ENCODE data around the gene OGFOD3.

The OGFOD3 gene

GRCh38 chr17:82370471-82371332, 47.7 kb downstream of the OGFOD3 start:
- no peak overlapping the region for H3K27ac ChIP-seq
- TF ChIP-seq CTCF (conservative IDR thresholded peaks at IDR 0.05) (no peak), ZFX (IDR thresholded peaks at IDR 0.05) (no peak)

- TF ChIP-seq CTCF (conservative IDR thresholded peaks at IDR 0.05) (no peak), ZFX (IDR thresholded peaks at IDR 0.05) (no peak)
- no peak overlapping the region for H3K27ac ChIP-seq
Measured at GRCh38 chr17:82369211-82369610, 49.2 kb downstream of the OGFOD3 start.

DNA sequence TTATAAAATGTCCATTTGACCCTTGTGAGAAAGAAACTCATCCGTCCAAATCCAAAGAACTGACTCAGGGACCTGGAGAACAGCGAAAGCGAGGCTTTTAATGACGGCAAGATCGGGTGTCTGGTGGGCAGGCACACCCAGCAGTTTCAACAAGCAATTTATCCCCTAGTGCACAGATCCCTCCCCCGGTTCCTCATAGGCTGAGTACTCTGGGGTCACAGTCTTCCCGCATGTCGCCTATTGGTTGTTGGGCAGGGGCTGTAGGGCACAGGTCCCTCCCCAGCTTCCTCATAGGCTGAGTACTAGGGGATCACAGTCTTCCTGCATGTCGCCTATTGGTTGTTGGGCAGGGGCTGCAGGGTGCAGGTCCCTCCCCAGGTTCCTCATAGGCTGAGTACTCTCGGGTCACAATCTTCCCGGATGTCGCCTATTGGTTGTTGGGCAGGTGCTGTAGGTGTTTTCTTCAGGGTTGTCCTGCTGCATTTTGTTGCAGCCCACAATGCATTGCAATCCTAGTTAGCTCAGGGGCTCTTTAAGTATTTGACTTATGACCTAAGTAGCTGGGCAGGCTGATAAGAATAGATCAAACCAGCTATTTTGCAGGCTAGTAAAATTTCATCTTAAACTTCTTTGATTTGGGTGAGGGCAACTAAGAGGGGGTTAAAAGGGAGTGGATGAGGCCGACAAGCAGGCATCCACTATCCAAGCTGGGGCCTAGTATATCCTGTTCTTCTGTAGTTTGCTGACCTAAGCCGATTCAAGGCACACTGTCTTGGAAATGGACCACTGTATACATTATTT, 50.5 kb downstream of the OGFOD3 start:
- no peak for TF ChIP-seq CTCF (conservative IDR thresholded peaks at IDR 0.05)
- TF ChIP-seq ZFX (IDR thresholded peaks at IDR 0.05), result no peak
- no peak overlapping the region for H3K27ac ChIP-seq

DNA sequence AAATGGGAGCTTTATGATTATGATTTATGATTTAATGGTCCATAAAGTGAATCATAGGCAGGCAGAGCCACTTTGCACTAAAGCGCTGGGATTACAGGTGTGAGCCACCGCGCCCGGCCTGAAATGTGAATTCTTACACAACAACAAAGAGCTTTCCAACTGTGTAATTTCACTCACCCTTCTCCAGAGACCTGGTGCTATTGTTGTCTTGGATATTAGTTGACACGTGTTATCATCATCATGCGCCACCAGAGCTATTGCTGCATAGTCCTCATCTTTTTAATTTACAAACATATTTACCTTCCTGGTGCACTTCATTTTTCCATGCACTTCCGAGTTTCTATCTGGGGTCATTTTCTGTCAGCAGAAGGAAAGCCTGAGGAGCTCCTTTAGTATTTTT, 51.6 kb downstream of the OGFOD3 start:
- H3K27ac ChIP-seq, result no peak overlapping the region
- no peak for TF ChIP-seq ZFX (IDR thresholded peaks at IDR 0.05)
- TF ChIP-seq CTCF (conservative IDR thresholded peaks at IDR 0.05), result no peak

DNA sequence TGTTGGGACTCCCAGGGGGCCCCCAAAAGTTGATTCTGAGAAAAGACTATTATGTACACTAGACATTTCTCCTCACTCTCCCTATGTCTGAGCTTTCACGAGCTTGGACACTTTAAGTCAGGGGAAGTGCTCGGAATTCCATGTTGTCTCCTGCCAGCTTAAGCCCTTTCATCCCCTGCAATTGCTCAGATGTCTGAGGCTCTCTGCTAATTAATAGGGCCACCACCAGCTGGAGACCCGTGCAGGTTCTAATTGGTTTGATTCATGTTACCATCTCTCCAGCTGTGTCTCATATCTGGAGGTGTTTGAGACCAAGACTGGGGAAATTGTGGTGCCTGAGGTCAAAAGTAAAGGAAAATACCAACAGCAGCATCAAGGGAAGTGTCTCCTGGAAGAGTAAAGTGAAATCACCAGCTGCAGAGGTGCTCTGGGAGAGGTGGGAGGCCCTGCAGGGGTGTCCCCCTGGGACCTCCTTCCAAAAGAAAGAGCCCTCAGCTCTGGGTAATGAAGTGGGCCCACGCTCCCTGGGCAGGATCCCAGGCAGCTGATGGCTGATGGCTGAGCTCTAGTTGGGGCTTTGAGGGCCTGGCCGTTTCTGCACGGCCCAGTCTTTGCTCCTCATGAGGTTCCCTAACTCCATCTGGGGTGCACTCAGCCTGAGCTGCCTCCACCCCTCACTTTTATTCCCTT, 52.6 kb downstream of the OGFOD3 start:
- TF ChIP-seq ZFX (IDR thresholded peaks at IDR 0.05) (no peak), CTCF (conservative IDR thresholded peaks at IDR 0.05) (no peak)
- H3K27ac ChIP-seq, result no peak overlapping the region

GRCh38 chr17:82361885-82362633, 56.3 kb downstream of the OGFOD3 start:
- no peak overlapping the region for H3K27ac ChIP-seq
- TF ChIP-seq ZFX (IDR thresholded peaks at IDR 0.05) (no peak), CTCF (conservative IDR thresholded peaks at IDR 0.05) (no peak)

- peak overlapping the region; percentile 43; the same call in 1 of the 2 replicates for H3K27ac ChIP-seq
Measured at GRCh38 chr17:82359451-82360074, 58.8 kb downstream of the OGFOD3 start.

All from C4-2B (cell line).